Kidney (tissue), 14 donors: ENCODE data around the gene DOCK7. TPM values are rescaled to one million over a fixed set of nuclear protein-coding genes. Genes with fewer than 3 reads are reported as not detected.
"Not testable (repeated sequence)": the region's sequence is repeated elsewhere in the genome, so short reads cannot be mapped to it uniquely, and the experiment has no call there.

Source experiments
- DNase-seq, 5 donors: peaks; one replicate each; pipeline ENCODE4 v3.0.0-alpha.2; 2013 to 2020
- FAIRE-seq: peaks from 2 replicates; lab custom pipeline; 2012; peaks lifted over from hg19 to GRCh38; lab: Jason Lieb, UNC
- H3K27ac ChIP-seq, 2 donors: one replicate each; pipeline ENCODE4 v1.7.0; 2013; ENCODE audit warnings: low read depth in 2 of 2, low read length in 2 of 2, inconsistent platforms in 1 of 2
- H3K27me3 ChIP-seq: one replicate; pipeline ENCODE4 v1.7.1; 2013; ENCODE audit warnings: low read length, inconsistent platforms; ENCODE audit not compliant: control insufficient read depth, insufficient read depth
- H3K36me3 ChIP-seq, 3 donors: one replicate each; pipeline versions ENCODE4 v1.7.0 to v1.7.1; 2013; ENCODE audit warnings: low read length in 3 of 3, control low read depth in 1 of 3, inconsistent platforms in 1 of 3; ENCODE audit not compliant: insufficient read depth in 3 of 3, control insufficient read depth in 2 of 3
- H3K4me1 ChIP-seq, 3 donors: one replicate each; pipeline versions ENCODE4 v1.7.0 to v1.7.1; 2013; ENCODE audit warnings: low read length in 3 of 3, inconsistent platforms in 1 of 3, low read depth in 1 of 3; ENCODE audit not compliant: control insufficient read depth in 2 of 3, insufficient read depth in 2 of 3
- H3K4me3 ChIP-seq, 3 donors: one replicate each; pipeline versions ENCODE4 v1.7.0 to v1.8.1; 2013; ENCODE audit warnings: low read length in 3 of 3, control low read depth in 1 of 3, inconsistent platforms in 1 of 3
- H3K9ac ChIP-seq, 3 donors: one replicate each; pipeline versions ENCODE4 v1.7.0 to v1.7.1; 2013; ENCODE audit warnings: low read length in 3 of 3, control low read depth in 1 of 3, inconsistent platforms in 1 of 3
- H3K9me3 ChIP-seq, 3 donors: one replicate each; pipeline versions ENCODE4 v1.7.0 to v1.7.1; 2013; ENCODE audit warnings: low read length in 3 of 3, control low read depth in 1 of 3, inconsistent platforms in 1 of 3; ENCODE audit not compliant: control insufficient read depth in 2 of 3, insufficient read depth in 1 of 3
- intact Hi-C: fragments of 100-400 bp; cut with DNase I; formaldehyde crosslinking; loops from one replicate; pipeline ENCODE4 v1.11.1; 2022
- polyA plus RNA-seq: library from polyadenylated mRNA; stranded (reverse); fragments of 350-450 nt; fragmentation: Illumina TruSeq; extraction: RNeasy Lipid Tissue Mini Kit (QIAGEN cat#74804); gene quantifications from one replicate; pipeline ENCODE4 v1.2.3, GENCODE V29; 2014; ENCODE audit warnings: low read depth, low replicate concordance; ENCODE audit not compliant: insufficient read depth
- total RNA-seq: library from RNA; stranded (reverse); fragmentation: NEBNext Ultra II Directional; extraction: Animal tissue kit (Norgen Biotek cat#: 25700); gene quantifications from one replicate; pipeline ENCODE4 v1.2.1, GENCODE V29; 2021
- TF ChIP-seq, protein P1 (sequence below): IDR thresholded peaks from 3 replicates; pipeline ENCODE4 v1.5.1; 2012; ENCODE audit warnings: mild to moderate bottlenecking, moderate library complexity, borderline replicate concordance; ENCODE audit not compliant: insufficient read depth; ENCODE audit errors: extremely low read depth
- donor health status: control.
- donor health status: control.
- donor health status: control.
- donor health status: control.
- donor health status: control.
- donor health status: DM: yes; HTN: yes; CAD: no.
- donor health status: Normal renal cell carcinoma (clear cell type).

The DOCK7 gene
- total and polyA plus RNA-seq, 2 donors from 2014 or later = 11.0 to 34.0 TPM

DNA sequence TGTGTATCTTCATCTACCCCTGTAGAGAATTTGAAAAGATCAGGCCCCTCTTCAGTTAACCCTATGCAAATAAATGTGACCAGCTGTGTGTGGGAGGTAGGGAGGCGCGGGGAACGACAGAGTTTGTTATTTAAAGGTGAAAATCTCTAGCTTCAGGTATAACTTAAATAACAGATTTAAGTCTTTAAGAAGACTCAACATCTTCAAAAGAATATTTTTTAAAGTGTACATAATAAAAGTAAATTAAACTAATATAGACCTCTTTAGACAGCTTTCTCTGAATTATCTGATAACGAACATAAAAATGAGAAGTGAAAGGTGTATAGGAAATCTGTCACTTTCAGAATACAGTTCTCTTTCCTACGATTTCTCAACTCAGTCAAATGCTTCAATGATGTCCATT is 74.9 kb downstream of the DOCK7 start:
- Histone ChIP-seq H3K27ac (no peak overlapping the region), H3K9ac (no peak overlapping the region), H3K9me3 (no peaks in the 10 kb centered on the region), H3K36me3 (no peaks in the 10 kb centered on the region), H3K4me1 (no peaks in the 10 kb centered on the region), H3K4me3 (no peak overlapping the region), H3K27me3 (no peaks in the 10 kb centered on the region)
- TF ChIP-seq, protein P1, sequence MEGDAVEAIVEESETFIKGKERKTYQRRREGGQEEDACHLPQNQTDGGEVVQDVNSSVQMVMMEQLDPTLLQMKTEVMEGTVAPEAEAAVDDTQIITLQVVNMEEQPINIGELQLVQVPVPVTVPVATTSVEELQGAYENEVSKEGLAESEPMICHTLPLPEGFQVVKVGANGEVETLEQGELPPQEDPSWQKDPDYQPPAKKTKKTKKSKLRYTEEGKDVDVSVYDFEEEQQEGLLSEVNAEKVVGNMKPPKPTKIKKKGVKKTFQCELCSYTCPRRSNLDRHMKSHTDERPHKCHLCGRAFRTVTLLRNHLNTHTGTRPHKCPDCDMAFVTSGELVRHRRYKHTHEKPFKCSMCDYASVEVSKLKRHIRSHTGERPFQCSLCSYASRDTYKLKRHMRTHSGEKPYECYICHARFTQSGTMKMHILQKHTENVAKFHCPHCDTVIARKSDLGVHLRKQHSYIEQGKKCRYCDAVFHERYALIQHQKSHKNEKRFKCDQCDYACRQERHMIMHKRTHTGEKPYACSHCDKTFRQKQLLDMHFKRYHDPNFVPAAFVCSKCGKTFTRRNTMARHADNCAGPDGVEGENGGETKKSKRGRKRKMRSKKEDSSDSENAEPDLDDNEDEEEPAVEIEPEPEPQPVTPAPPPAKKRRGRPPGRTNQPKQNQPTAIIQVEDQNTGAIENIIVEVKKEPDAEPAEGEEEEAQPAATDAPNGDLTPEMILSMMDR = no peak
- DNase-seq (no peak), FAIRE-seq (no peak)
- intact Hi-C loops = no loop called here

DNA sequence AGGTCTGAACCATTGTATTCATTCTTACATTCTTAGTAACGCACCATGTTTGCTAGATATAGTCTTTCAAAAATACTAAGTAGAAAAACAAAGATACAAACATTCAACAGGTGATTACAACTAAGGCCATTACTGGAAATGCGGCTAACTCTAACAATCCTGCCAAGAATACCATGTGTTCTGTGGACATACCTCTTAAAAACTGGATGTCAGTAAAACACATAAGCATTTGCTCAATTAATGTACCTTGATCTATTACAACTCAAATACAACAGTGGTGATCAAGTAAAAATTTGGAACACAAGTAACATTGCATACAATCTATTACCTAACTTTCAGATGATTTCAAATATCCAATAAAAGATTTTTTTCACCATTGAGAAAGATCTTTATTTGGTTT is 75.4 kb downstream of the DOCK7 start:
- TF ChIP-seq, protein P1 = no peak
- Histone ChIP-seq H3K27ac (no peak overlapping the region), H3K36me3 (no peaks in the 10 kb centered on the region), H3K4me3 (no peak overlapping the region), H3K27me3 (no peaks in the 10 kb centered on the region), H3K4me1 (no peaks in the 10 kb centered on the region), H3K9ac (no peak overlapping the region), H3K9me3 (no peaks in the 10 kb centered on the region)
- intact Hi-C loops = no loop called here
- DNase-seq (no peak), FAIRE-seq (no peak)

DNA sequence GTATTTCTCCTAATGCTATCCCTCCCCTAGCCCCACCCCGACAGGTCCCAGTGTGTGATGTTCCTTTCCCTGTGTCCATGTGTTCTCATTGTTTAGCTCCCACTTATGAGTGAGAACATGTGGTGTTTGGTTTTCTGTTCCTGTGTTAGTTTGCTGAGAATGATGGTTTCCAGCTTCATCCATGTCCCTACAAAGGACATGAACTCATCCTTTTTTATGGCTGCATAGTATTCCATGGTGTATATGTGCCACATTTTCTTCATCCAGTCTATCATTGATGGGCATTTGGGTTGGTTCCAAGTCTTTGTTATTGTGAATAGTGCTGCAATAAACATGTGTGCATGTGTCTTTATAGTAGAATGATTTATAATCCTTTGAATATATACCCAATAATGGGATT is 77.6 kb downstream of the DOCK7 start:
- FAIRE-seq, H3K9me3 ChIP-seq, DNase-seq, H3K9ac ChIP-seq, H3K27me3 ChIP-seq, H3K27ac ChIP-seq, H3K36me3 ChIP-seq, H3K4me1 ChIP-seq, intact Hi-C loops, H3K4me3 ChIP-seq: not testable (repeated sequence)

DNA sequence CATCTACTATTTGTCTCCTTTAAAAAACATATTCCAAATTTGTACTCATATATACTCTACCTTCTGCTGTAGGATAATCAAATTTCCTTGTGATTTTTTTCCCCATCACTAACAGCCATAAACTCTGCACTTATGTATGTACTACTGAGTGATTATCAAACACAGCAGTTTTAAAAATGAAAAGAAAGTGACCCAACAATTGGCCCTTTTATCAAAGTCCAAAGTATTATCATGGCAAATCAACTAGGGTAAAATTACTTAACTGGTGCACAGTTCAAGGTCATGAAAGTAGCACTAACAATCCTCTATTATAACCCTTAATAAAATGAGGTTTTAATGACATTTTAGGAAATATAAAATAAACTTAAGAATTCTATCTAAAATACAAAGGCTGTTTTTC is 79.3 kb downstream of the DOCK7 start:
- Histone ChIP-seq H3K9me3 (no peaks in the 10 kb centered on the region), H3K27me3 (no peaks in the 10 kb centered on the region), H3K9ac (no peak overlapping the region), H3K4me3 (no peak overlapping the region), H3K27ac (no peak overlapping the region), H3K36me3 (no peaks in the 10 kb centered on the region), H3K4me1 (no peaks in the 10 kb centered on the region)
- no peak for DNase-seq
- intact Hi-C loops = no loop called here
- no peak for FAIRE-seq
- TF ChIP-seq, protein P1 = no peak
